Lower leg skin (tissue), 3 donors: Measurements from ENCODE around the gene CNOT6L.

ENCODE experiments used
- CTCF ChIP-seq, 3 donors: fragments of 450-650 bp; IDR thresholded peaks; one replicate each; pipeline ENCODE4 v1.5.1; 2016; ENCODE audit warnings: antibody characterized with exemption in 3 of 3, mild to moderate bottlenecking in 3 of 3, moderate library complexity in 2 of 3
- POLR2A ChIP-seq, 2 donors: fragments of 450-650 bp; IDR thresholded peaks; one replicate each; pipeline ENCODE4 v1.6.1; 2016 to 2017; ENCODE audit warnings: antibody characterized with exemption in 2 of 2, mild to moderate bottlenecking in 1 of 2, moderate library complexity in 1 of 2

DNA sequence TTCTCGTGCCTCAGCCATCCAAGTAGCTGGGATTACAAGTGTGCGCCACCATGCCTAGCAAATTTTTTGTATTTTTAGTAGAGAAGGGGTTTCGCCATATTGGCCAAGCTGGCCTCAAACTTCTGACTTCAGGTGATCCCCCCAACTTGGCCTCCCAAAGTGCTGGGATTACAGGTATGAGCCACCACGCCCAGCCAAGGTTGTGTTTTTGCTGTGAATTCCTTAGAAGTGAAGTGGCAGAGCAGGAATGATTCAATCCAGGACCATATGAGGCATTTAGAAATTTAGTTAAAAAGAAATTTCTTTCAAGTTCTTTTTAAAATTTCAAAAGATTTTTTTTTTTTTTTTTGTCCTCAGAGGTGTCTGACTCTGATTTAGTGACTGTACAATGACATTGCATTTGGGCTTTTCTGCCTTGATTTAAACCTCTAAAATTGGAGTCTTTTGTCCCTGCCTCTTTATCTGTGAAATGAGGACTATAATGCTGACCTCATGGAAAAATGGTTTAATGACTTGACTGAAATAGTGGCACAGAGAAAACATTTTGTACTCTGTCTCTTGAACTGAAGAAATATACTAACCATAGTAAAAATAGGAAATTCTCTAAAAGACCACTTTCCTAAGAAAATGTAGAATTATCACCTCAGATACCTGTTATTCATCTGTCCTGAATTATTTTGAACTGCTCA is 153.6 kb downstream of the CNOT6L start:
- TF ChIP-seq CTCF (IDR thresholded peaks at IDR 0.05) (no peak), POLR2A (IDR thresholded peaks at IDR 0.05) (no peak)
